Measurements from ENCODE around the gene COQ8A. TPM values are rescaled to one million over a fixed set of nuclear protein-coding genes. Genes with fewer than 3 reads are reported as not detected.

Gene COQ8A
- total and polyA plus RNA-seq, 4 donors, result 16.2 to 50.5 (median 29.1) TPM

GRCh38 chr1:227006226-227006796 is 66.2 kb downstream of the COQ8A start:
- Histone ChIP-seq H3K27ac (ENCODE audit: low read depth in 1 of 2, low read length in 1 of 2) (no peak overlapping the region), H3K4me1 (ENCODE audit: control insufficient read depth in 5 of 5, insufficient read depth in 5 of 5, low read length in 5 of 5) (no peaks in the 10 kb centered on the region), H3K36me3 (ENCODE audit: control insufficient read depth in 4 of 4, insufficient read depth in 4 of 4, low read length in 4 of 4) (peaks cover 0 to 18% (median 9%) of the 10 kb centered on the region in 4 donors), H3K4me3 (no peak overlapping the region), H3K9ac (ENCODE audit: insufficient read depth in 1 of 2, low read length in 2 of 2) (no peak overlapping the region), H3K9me3 (ENCODE audit: control insufficient read depth in 4 of 4, insufficient read depth in 3 of 4, low read length in 3 of 4) (no peaks in the 10 kb centered on the region), H3K27me3 (ENCODE audit: control insufficient read depth in 3 of 3, insufficient read depth in 3 of 3, low read length in 2 of 3) (no peaks in the 10 kb centered on the region)
- ATAC-seq (ENCODE audit: insufficient read depth, low FRiP score) (no peak), DNase-seq (no peak)
- no peak for TF ChIP-seq CTCF (IDR thresholded peaks at IDR 0.05; ENCODE audit: control extremely low read depth, extremely low read depth)
- 94 to 96% methylated on average over 5 of the region's 5 CpGs for WGBS, 2 donors

GRCh38 chr1:227009937-227010336 is 69.8 kb downstream of the COQ8A start:
- peaks cover 0 to 9% (median 4%) of the 10 kb centered on the region in 4 donors for H3K36me3 ChIP-seq (ENCODE audit: control insufficient read depth in 4 of 4, insufficient read depth in 4 of 4, low read length in 4 of 4)
- no peaks in the 10 kb centered on the region for H3K9me3 ChIP-seq (ENCODE audit: control insufficient read depth in 4 of 4, insufficient read depth in 3 of 4, low read length in 3 of 4)

GRCh38 chr1:227010645-227011044 is 70.6 kb downstream of the COQ8A start:
- no peaks in the 10 kb centered on the region for H3K27me3 ChIP-seq (ENCODE audit: control insufficient read depth in 3 of 3, insufficient read depth in 3 of 3, low read length in 2 of 3)
- no peak overlapping the region for H3K9ac ChIP-seq (ENCODE audit: insufficient read depth in 1 of 2, low read length in 2 of 2)
- peaks cover under 1 to 11% (median 5%) of the 10 kb centered on the region in 4 donors for H3K36me3 ChIP-seq (ENCODE audit: control insufficient read depth in 4 of 4, insufficient read depth in 4 of 4, low read length in 4 of 4)
- no peak overlapping the region for H3K27ac ChIP-seq (ENCODE audit: low read depth in 1 of 2, low read length in 1 of 2)
- ATAC-seq (ENCODE audit: insufficient read depth, low FRiP score) (no peak), DNase-seq (no peak)
- no peak for TF ChIP-seq CTCF (IDR thresholded peaks at IDR 0.05; ENCODE audit: control extremely low read depth, extremely low read depth)
- H3K4me1 ChIP-seq (ENCODE audit: control insufficient read depth in 5 of 5, insufficient read depth in 5 of 5, low read length in 5 of 5), result no peaks in the 10 kb centered on the region
- 95 to 98% methylated on average over 5 of the region's 5 CpGs for WGBS, 2 donors
- no peak overlapping the region for H3K4me3 ChIP-seq
- no peaks in the 10 kb centered on the region for H3K9me3 ChIP-seq (ENCODE audit: control insufficient read depth in 4 of 4, insufficient read depth in 3 of 4, low read length in 3 of 4)

More at GRCh38 chr1:227009937-227010336, 69.8 kb downstream of the COQ8A start:
- DNase-seq, result no peak
- no peak for TF ChIP-seq CTCF (IDR thresholded peaks at IDR 0.05; ENCODE audit: control extremely low read depth, extremely low read depth)
- H3K9ac ChIP-seq (ENCODE audit: insufficient read depth in 1 of 2, low read length in 2 of 2), result no peak overlapping the region
- no peak for ATAC-seq (ENCODE audit: insufficient read depth, low FRiP score)
- H3K27ac ChIP-seq (ENCODE audit: low read depth in 1 of 2, low read length in 1 of 2), result no peak overlapping the region
- H3K27me3 ChIP-seq (ENCODE audit: control insufficient read depth in 3 of 3, insufficient read depth in 3 of 3, low read length in 2 of 3), result no peaks in the 10 kb centered on the region
- H3K4me1 ChIP-seq (ENCODE audit: control insufficient read depth in 5 of 5, insufficient read depth in 5 of 5, low read length in 5 of 5), result no peaks in the 10 kb centered on the region
- H3K4me3 ChIP-seq, result no peak overlapping the region

- Histone ChIP-seq H3K27ac (ENCODE audit: low read depth in 1 of 2, low read length in 1 of 2) (no peak overlapping the region), H3K27me3 (ENCODE audit: control insufficient read depth in 3 of 3, insufficient read depth in 3 of 3, low read length in 2 of 3) (no peaks in the 10 kb centered on the region), H3K4me1 (ENCODE audit: control insufficient read depth in 5 of 5, insufficient read depth in 5 of 5, low read length in 5 of 5) (no peaks in the 10 kb centered on the region), H3K4me3 (no peak overlapping the region), H3K36me3 (ENCODE audit: control insufficient read depth in 4 of 4, insufficient read depth in 4 of 4, low read length in 4 of 4) (peaks cover 4 to 34% (median 22%) of the 10 kb centered on the region in 4 donors), H3K9ac (ENCODE audit: insufficient read depth in 1 of 2, low read length in 2 of 2) (no peak overlapping the region), H3K9me3 (ENCODE audit: control insufficient read depth in 4 of 4, insufficient read depth in 3 of 4, low read length in 3 of 4) (no peaks in the 10 kb centered on the region)
- TF ChIP-seq CTCF (IDR thresholded peaks at IDR 0.05; ENCODE audit: control extremely low read depth, extremely low read depth), result no peak
- WGBS, 2 donors, result 61 to 82% methylated on average over 3 of the region's 3 CpGs
- DNase-seq (no peak), ATAC-seq (ENCODE audit: insufficient read depth, low FRiP score) (no peak)
Observed at GRCh38 chr1:227016990-227017389, 76.9 kb downstream of the COQ8A start.

Data from lung (tissue), 12 donors.